Neuronal stem cell (in vitro differentiated cells): ENCODE results near the gene MDFI.

ENCODE experiments used
- DNase-seq: peaks from one replicate; pipeline ENCODE4 v3.0.0-alpha.2; 2013; ENCODE audit warnings: low spot score
- H2AFZ ChIP-seq: one replicate; pipeline ENCODE4 v1.6.1; 2013; ENCODE audit warnings: mild to moderate bottlenecking, low read length, inconsistent platforms
- H2AK5ac ChIP-seq: 2 replicates; pipeline ENCODE4 v1.6.1; 2013; ENCODE audit warnings: low read depth, mild to moderate bottlenecking, inconsistent platforms, low read length, moderate library complexity, mixed read lengths
- H2BK120ac ChIP-seq: 2 replicates; pipeline ENCODE4 v1.6.1; 2013; ENCODE audit warnings: low read depth, mild to moderate bottlenecking, inconsistent platforms, low read length, moderate library complexity, mixed read lengths
- H2BK12ac ChIP-seq: one replicate; pipeline ENCODE4 v1.6.1; 2013; ENCODE audit warnings: low read length, inconsistent platforms
- H2BK15ac ChIP-seq: 2 replicates; pipeline ENCODE4 v1.6.1; 2013; ENCODE audit warnings: mild to moderate bottlenecking, low read length, inconsistent platforms, mixed read lengths
- H2BK5ac ChIP-seq: one replicate; pipeline ENCODE4 v1.6.1; 2013; ENCODE audit warnings: inconsistent platforms, mild to moderate bottlenecking, low read length, moderate library complexity
- H3K14ac ChIP-seq: one replicate; pipeline ENCODE4 v1.6.1; 2013; ENCODE audit warnings: low read length, inconsistent platforms
- H3K18ac ChIP-seq: 2 replicates; pipeline ENCODE4 v1.6.1; 2013; ENCODE audit warnings: low read length, inconsistent platforms
- H3K23ac ChIP-seq: 2 replicates; pipeline ENCODE4 v1.6.1; 2013; ENCODE audit warnings: low read depth, mild to moderate bottlenecking, mixed read lengths, low read length, inconsistent platforms; ENCODE audit not compliant: poor library complexity
- H3K27ac ChIP-seq: replicated peaks from 3 replicates; pipeline ENCODE4 v1.5.1; 2013; ENCODE audit warnings: low read length, inconsistent platforms
- H3K27me3 ChIP-seq, 3 experiments: 2 replicates each; pipeline ENCODE4 v1.6.1; 2013; ENCODE audit warnings: low read length in 3 of 3, mild to moderate bottlenecking in 2 of 3, inconsistent platforms in 1 of 3, low read depth in 1 of 3, mixed read lengths in 1 of 3, moderate library complexity in 1 of 3; ENCODE audit not compliant: control insufficient read depth in 3 of 3, insufficient read depth in 3 of 3
- H3K36me3 ChIP-seq, 2 donors: replicated peaks in 1 of 2; 2 replicates each; pipeline ENCODE4 v1.6.1; 2013; ENCODE audit warnings: low read length in 2 of 2; ENCODE audit not compliant: control insufficient read depth in 2 of 2, insufficient read depth in 2 of 2
- H3K4ac ChIP-seq: 2 replicates; pipeline ENCODE4 v1.6.1; 2013; ENCODE audit warnings: inconsistent platforms, mild to moderate bottlenecking, low read length, moderate library complexity
- H3K4me1 ChIP-seq, 2 donors: 1 replicate in 1 of 2; 2 replicates in 1 of 2; pipeline ENCODE4 v1.6.1; 2013; ENCODE audit warnings: low read length in 2 of 2, low read depth in 1 of 2; ENCODE audit not compliant: control insufficient read depth in 2 of 2, insufficient read depth in 1 of 2
- H3K4me2 ChIP-seq: one replicate; pipeline ENCODE4 v1.6.1; 2013; ENCODE audit warnings: mild to moderate bottlenecking, low read length, inconsistent platforms; ENCODE audit not compliant: insufficient read depth, poor library complexity, severe bottlenecking
- H3K4me3 ChIP-seq, 2 donors: 2 replicates each; pipeline ENCODE4 v1.5.1; 2013; ENCODE audit warnings: low read length in 2 of 2, mild to moderate bottlenecking in 2 of 2, inconsistent platforms in 1 of 2, moderate library complexity in 1 of 2
- H3K79me1 ChIP-seq: one replicate; pipeline ENCODE4 v1.6.1; 2013; ENCODE audit warnings: low read depth, mild to moderate bottlenecking, inconsistent platforms, low read length, moderate library complexity
- H3K9ac ChIP-seq: one replicate; pipeline ENCODE4 v1.6.1; 2013; ENCODE audit warnings: mild to moderate bottlenecking, low read depth, low read length, inconsistent platforms; ENCODE audit not compliant: poor library complexity
- H3K9me3 ChIP-seq, 2 donors: replicated peaks in 1 of 2; 2 replicates each; pipeline versions ENCODE3 to v1.6.1; 2013; ENCODE audit warnings: low read length in 2 of 2, mild to moderate bottlenecking in 2 of 2, inconsistent platforms in 1 of 2, low read depth in 1 of 2, mixed read lengths in 1 of 2, moderate library complexity in 1 of 2; ENCODE audit not compliant: control insufficient read depth in 2 of 2, insufficient read depth in 1 of 2
- H4K8ac ChIP-seq: one replicate; pipeline ENCODE4 v1.6.1; 2013; ENCODE audit warnings: low read depth, mild to moderate bottlenecking, inconsistent platforms, low read length, moderate library complexity
- H4K91ac ChIP-seq: one replicate; pipeline ENCODE4 v1.6.1; 2013; ENCODE audit warnings: low read length, low read depth, mild to moderate bottlenecking, inconsistent platforms; ENCODE audit not compliant: poor library complexity
- WGBS, 2 donors: extraction: QIAGEN DNeasy Blood & Tissue Kit; methylation state at CpG; one replicate each; pipeline ENCODE4 v1.1.7; 2013; ENCODE audit warnings: missing lambda C conversion rate in 2 of 2, mixed read lengths in 1 of 2; ENCODE audit not compliant: insufficient read length in 2 of 2, insufficient replicate concordance in 1 of 2; ENCODE audit errors: extremely low coverage in 2 of 2; 5-methylcytosine and 5-hydroxymethylcytosine counted together

The MDFI gene

GRCh38 chr6:41694815-41695526 is 56.7 kb downstream of the MDFI start:
- Histone ChIP-seq H3K4me1 (peaks cover 2 to 6% of the 10 kb centered on the region in 2 donors), H4K91ac (no peak overlapping the region), H2AFZ (no peak overlapping the region), H3K4me2 (no peak overlapping the region), H3K9ac (no peak overlapping the region), H3K9me3 (no peaks in the 10 kb centered on the region), H3K27ac (no peak overlapping the region), H3K4ac (no peak overlapping the region), H2BK5ac (no peak overlapping the region), H2BK12ac (no peak overlapping the region), H4K8ac (no peak overlapping the region), H3K4me3 (no peak overlapping the region), H3K14ac (no peak overlapping the region), H2BK120ac (no peak overlapping the region), H2AK5ac (no peak overlapping the region), H3K18ac (peak overlapping the region; percentile 29), H3K23ac (no peak overlapping the region), H3K79me1 (no peaks in the 10 kb centered on the region), H3K27me3 (peaks cover 0 to 4% (median 0%) of the 10 kb centered on the region in 3 experiments), H2BK15ac (peak overlapping the region; percentile 2), H3K36me3 (no peaks in the 10 kb centered on the region)
- DNase-seq: no peak
- no CpG with 5 or more reads among the region's 6 CpGs for WGBS, 2 donors

GRCh38 chr6:41695825-41696224 is 57.6 kb downstream of the MDFI start:
- peaks cover 4 to 11% of the 10 kb centered on the region in 2 donors for H3K4me1 ChIP-seq
- H4K8ac ChIP-seq: no peak overlapping the region
- no peak overlapping the region for H3K14ac ChIP-seq
- no peak for DNase-seq
- WGBS, 2 donors: no CpG with 5 or more reads among the region's 6 CpGs
- no peaks in the 10 kb centered on the region for H3K9me3 ChIP-seq
- no peak overlapping the region for H3K4ac ChIP-seq
- peaks cover 0 to 4% (median 0%) of the 10 kb centered on the region in 3 experiments for H3K27me3 ChIP-seq
- H3K23ac ChIP-seq: no peak overlapping the region
- no peak overlapping the region for H2BK15ac ChIP-seq
- no peak overlapping the region for H2BK12ac ChIP-seq
- H3K4me3 ChIP-seq: no peak overlapping the region
- no peak overlapping the region for H3K27ac ChIP-seq
- H3K18ac ChIP-seq: no peak overlapping the region
- no peak overlapping the region for H2BK5ac ChIP-seq
- no peak overlapping the region for H2BK120ac ChIP-seq
- H3K36me3 ChIP-seq: no peaks in the 10 kb centered on the region
- no peaks in the 10 kb centered on the region for H3K79me1 ChIP-seq
- H3K4me2 ChIP-seq: no peak overlapping the region
- no peak overlapping the region for H3K9ac ChIP-seq
- no peak overlapping the region for H2AFZ ChIP-seq
- H4K91ac ChIP-seq: no peak overlapping the region
- H2AK5ac ChIP-seq: no peak overlapping the region

- Histone ChIP-seq H3K9me3 (no peaks in the 10 kb centered on the region), H2BK5ac (no peak overlapping the region), H3K4me3 (no peak overlapping the region), H3K4me2 (no peak overlapping the region), H3K79me1 (no peaks in the 10 kb centered on the region), H3K14ac (no peak overlapping the region), H3K4me1 (peaks cover 5 to 14% of the 10 kb centered on the region in 2 donors), H4K8ac (no peak overlapping the region), H2AFZ (no peak overlapping the region), H2BK12ac (no peak overlapping the region), H3K27me3 (peaks cover 0 to under 1% (median 0%) of the 10 kb centered on the region in 3 experiments), H2BK120ac (no peak overlapping the region), H3K27ac (no peak overlapping the region), H2AK5ac (no peak overlapping the region), H3K9ac (no peak overlapping the region), H3K36me3 (no peaks in the 10 kb centered on the region), H3K23ac (no peak overlapping the region), H2BK15ac (no peak overlapping the region), H3K4ac (no peak overlapping the region), H4K91ac (no peak overlapping the region), H3K18ac (no peak overlapping the region)
- WGBS, 2 donors: no CpG with 5 or more reads among the region's 6 CpGs
- no peak for DNase-seq
These were observed 58.5 kb downstream of the MDFI start for GRCh38 chr6:41696788-41697187.

GRCh38 chr6:41697861-41698781 is 59.9 kb downstream of the MDFI start:
- WGBS, 2 donors: no CpG with 5 or more reads among the region's 15 CpGs
- Histone ChIP-seq H3K4ac (no peak overlapping the region), H3K27me3 (no peaks in the 10 kb centered on the region), H3K36me3 (no peaks in the 10 kb centered on the region), H3K9me3 (no peaks in the 10 kb centered on the region), H3K18ac (no peak overlapping the region), H2BK12ac (no peak overlapping the region), H3K4me1 (peaks cover 5 to 14% of the 10 kb centered on the region in 2 donors), H2BK5ac (no peak overlapping the region), H3K23ac (no peak overlapping the region), H2BK15ac (no peak overlapping the region), H3K79me1 (no peaks in the 10 kb centered on the region), H2AK5ac (peak overlapping the region; percentile 72), H2AFZ (peak overlapping the region; percentile 85), H3K27ac (no peak overlapping the region), H3K4me3 (no peak overlapping the region), H3K14ac (no peak overlapping the region), H3K4me2 (no peak overlapping the region), H4K91ac (no peak overlapping the region), H2BK120ac (no peak overlapping the region), H3K9ac (no peak overlapping the region), H4K8ac (no peak overlapping the region)
- no peak for DNase-seq
